HG03064 (cell line): Measurements from ENCODE around the gene PAFAH1B1.
"Not testable (repeated sequence)": the region's sequence is repeated elsewhere in the genome, so short reads cannot be mapped to it uniquely, and the experiment has no call there.

Experiments
- ATAC-seq: cut with Tn5 transposase; IDR thresholded peaks from one replicate; pipeline ENCODE4 v1.9.1; 2021; ENCODE audit warnings: low read depth; ENCODE audit not compliant: unreplicated experiment

Gene PAFAH1B1

DNA sequence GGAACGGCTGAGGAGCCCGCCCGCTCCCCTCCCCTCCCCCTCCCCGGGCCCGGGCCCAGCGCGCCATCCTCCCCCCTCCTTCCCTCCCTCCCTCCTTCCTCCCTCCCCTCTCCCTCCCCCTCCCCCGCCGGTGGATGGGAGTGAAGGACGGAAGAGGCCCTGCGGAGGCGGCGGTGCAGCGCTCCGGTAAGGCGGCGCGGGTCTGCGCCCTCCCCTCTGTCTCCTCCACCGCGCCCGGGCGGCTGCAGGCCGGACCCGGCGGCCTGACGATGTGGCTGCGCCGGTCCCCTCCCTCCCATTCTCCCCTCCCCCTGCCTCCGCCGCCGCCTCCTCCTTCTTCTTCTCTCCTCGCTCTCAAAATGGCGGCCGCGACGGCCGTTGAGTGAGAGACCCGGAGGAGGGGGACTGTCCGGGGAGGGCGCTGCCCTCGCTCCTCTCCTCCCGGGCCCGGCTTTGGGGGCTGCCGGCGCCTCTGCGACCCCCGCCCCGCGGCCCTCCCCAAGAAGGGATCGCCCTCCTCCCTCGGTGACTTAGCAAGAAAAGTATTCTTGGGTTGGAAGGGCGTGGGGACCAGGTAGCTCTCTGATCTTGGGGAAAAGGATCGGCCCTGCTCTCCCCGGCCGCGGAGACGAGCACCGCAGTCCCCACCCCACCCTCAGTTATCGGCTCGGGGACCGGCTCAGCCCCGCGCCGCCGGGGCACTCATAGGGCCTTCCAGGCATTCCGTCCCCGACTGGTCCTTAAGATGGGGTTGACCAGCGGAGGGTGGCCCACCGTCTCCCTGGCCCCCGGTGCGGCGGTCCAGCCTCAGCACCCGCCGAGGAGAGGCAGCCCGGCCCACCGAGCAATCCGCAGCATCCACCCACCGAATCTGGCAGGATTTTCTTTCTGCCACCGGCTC lies 617 bp downstream of the PAFAH1B1 start:
- peak; percentile 50 for ATAC-seq

- ATAC-seq, result no peak
These were observed 1.5 kb downstream of the PAFAH1B1 start for GRCh38 chr17:2594722-2595599.

DNA sequence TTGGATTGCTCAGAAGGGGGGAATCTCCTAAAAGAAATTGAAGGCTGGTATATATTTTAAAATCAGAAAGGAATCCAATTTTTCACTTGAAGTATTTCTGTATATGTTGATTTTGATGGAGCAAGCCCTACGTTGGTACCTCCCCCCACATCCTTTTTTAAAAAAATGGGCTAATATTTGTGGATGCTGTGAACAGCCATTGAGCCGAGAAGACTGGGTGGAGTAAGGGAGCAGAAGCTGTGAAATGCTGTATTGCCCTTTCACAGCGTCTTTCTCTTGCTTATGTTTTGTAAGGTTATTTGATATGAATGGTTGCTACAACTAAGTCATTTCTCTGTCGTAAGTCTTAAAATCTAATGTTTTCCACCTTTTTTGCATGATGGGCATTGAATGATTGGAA lies 2.3 kb downstream of the PAFAH1B1 start:
- ATAC-seq, result no peak

GRCh38 chr17:2598166-2598565 lies 4.7 kb downstream of the PAFAH1B1 start:
- no peak for ATAC-seq

DNA sequence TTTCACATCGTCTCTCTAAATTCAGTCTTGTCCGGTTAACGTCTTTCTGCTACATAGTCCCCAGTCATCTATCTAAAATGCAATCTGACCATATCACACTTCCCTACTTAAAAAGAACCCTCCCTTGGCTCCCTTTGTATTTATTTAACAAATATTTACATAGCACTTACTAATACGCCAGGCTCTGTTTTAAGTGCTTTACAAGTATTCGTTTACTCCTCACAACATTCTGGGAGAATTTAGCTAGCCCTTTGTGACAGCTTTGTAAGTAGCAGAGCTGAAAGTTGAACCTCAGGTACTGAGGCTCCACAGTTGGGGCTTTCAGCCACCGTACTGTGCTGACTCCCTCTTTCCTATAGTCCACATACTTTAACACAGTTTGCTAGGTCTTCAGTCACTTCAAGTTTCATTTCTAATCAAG lies 9.2 kb downstream of the PAFAH1B1 start:
- no peak for ATAC-seq

- no peak for ATAC-seq
These were observed 15.0 kb downstream of the PAFAH1B1 start for GRCh38 chr17:2608350-2608913.

GRCh38 chr17:2609091-2609490 lies 15.6 kb downstream of the PAFAH1B1 start:
- ATAC-seq, result no peak

GRCh38 chr17:2610195-2611175 lies 17.0 kb downstream of the PAFAH1B1 start:
- no peak for ATAC-seq

DNA sequence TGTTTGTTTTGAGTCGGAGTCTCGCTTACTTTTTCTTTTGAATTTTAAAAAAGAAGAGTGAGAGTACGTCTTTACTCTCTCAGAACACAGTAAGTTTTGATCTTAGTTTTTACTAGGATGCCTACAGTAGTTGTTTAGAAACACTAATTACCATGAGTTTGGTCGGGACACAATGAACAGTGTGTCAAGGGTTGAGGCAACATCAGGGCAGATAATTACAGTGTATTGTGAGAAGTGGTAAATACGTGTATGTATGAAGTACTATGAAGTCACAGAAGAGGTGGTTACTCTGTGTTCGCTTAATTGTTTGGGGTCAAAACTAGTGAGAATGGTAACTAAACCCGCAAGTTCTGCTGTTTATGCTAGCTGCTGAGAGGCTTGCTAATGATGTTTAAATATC lies 18.2 kb downstream of the PAFAH1B1 start:
- no peak for ATAC-seq

GRCh38 chr17:2612630-2613029 lies 19.2 kb downstream of the PAFAH1B1 start:
- no peak for ATAC-seq

- ATAC-seq, result no peak
These were observed 19.8 kb downstream of the PAFAH1B1 start for GRCh38 chr17:2613089-2613808.

- no peak for ATAC-seq
These were observed 22.4 kb downstream of the PAFAH1B1 start for GRCh38 chr17:2615882-2616281.

DNA sequence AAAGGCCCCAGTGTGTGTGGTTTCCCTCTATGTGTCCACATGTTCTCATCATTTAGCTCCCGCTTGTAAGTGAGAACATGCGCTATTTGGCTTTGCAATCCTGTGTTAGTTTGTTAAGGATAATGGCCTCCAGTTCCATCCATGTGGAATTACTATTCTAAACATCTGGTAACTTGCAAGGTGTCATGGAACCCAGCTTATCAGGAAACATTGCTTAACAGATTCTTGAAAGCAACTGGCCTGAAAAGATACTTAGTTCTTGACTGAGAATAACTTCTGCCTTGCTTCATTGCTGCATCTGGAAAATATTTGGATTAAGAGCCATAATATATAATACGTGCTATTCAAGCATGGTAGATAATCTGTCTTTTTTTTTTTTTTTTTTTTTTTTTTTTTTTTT lies 27.8 kb downstream of the PAFAH1B1 start:
- no peak for ATAC-seq

- ATAC-seq, result not testable (repeated sequence)
These were observed 28.5 kb downstream of the PAFAH1B1 start for GRCh38 chr17:2621951-2622405.

DNA sequence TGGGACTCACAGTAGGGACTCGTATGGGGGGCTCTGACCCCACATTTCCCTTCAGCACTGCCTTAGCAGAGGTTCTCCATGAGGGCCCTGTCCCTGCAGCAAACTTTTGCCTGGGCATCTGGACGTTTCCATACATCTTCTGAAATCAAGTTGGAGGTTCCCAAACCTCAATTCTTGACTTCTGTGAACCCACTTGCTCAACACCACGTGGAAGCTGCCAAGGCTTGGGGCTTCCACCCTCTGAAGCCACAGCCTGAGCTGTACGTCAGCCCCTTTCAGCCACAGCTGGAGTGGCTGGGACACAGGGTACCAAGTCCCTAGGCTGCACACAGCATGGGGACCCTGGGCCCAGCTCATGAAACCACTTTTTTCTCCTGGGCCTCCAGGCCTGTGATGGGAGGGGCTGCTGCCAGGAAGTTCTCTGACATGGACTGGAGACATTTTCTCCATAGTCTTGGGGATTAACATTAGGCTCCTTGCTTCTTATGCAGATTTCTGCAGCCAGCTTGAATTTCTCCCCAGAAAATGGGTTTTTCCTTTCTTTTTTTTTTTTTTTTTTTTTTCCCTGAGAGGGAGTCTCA lies 29.4 kb downstream of the PAFAH1B1 start:
- not testable (repeated sequence) for ATAC-seq

- ATAC-seq, result no peak
These were observed 30.9 kb downstream of the PAFAH1B1 start for GRCh38 chr17:2624292-2624731.

GRCh38 chr17:2626626-2627219 lies 33.3 kb downstream of the PAFAH1B1 start:
- ATAC-seq, result not testable (repeated sequence)

- ATAC-seq, result not testable (repeated sequence)
These were observed 35.5 kb downstream of the PAFAH1B1 start for GRCh38 chr17:2628922-2629321.
